ENCODE data around the gene ZNF580. TPM values are rescaled to one million over a fixed set of nuclear protein-coding genes. Genes with fewer than 3 reads are reported as not detected.

Gene ZNF580
- total and polyA plus RNA-seq, 2 of the 8 experiments (the other 6 are each of a cell fraction or from before 2014, with no cell fraction given), result 12.0 to 24.6 TPM

- no peak overlapping the region for H2AFZ ChIP-seq (ENCODE audit: low read length)
- peaks cover 3 to 10% of the 10 kb centered on the region in 2 experiments for H4K20me1 ChIP-seq (replicated peaks in 1 of 2; ENCODE audit: control insufficient read depth in 1 of 2, insufficient read depth in 2 of 2, low read length in 2 of 2)
- no peak overlapping the region for H3K4ac ChIP-seq (replicated peaks; ENCODE audit: insufficient read length, low read depth, low read length)
- H3K4me3 ChIP-seq (ENCODE audit: extremely low read depth in 1 of 4, insufficient read depth in 2 of 4, low read depth in 3 of 4, low read length in 4 of 4), result peak overlapping the region; percentile 68 to 99 (median 92); a peak in 7 of 8 replicates
- H2BK5ac ChIP-seq (ENCODE audit: low read depth, low read length), result no peak overlapping the region
- ChIA-PET CTCF (ENCODE audit: partially characterized antibody) (interaction anchor here (1.4 to 3.8 kb wide), 4 partner anchors 11 to 30 kb away, joined by 7 to 30 read pairs (median 10); partner anchors contain the start of genes CCDC106 and ZNF865), POLR2A (ENCODE audit: partially characterized antibody) (interaction anchor here (0.8 to 8.8 kb wide), 8 partner anchors 10 to 149 kb away, joined by 3 to 96 read pairs (median 4); partner anchors contain the start of genes CCDC106, ZNF581, ZNF784 and ZNF865)
- no peak overlapping the region for H4K5ac ChIP-seq (ENCODE audit: insufficient read length, low read depth, low read length)
- peak overlapping the region; percentile 85 for H4K8ac ChIP-seq (ENCODE audit: extremely low read depth, insufficient read depth, low read length)
- no peak overlapping the region for H3K18ac ChIP-seq (ENCODE audit: extremely low read depth, low read length)
- H2BK12ac ChIP-seq (ENCODE audit: low read depth, low read length), result no peak overlapping the region
- H3K23me2 ChIP-seq (ENCODE audit: low read depth, low read length), result peaks cover 14% of the 10 kb centered on the region
- no peak overlapping the region for H2AK5ac ChIP-seq (ENCODE audit: low read depth, low read length)
- no peaks in the 10 kb centered on the region for H3K27me3 ChIP-seq (replicated peaks in 1 of 4; ENCODE audit: control insufficient read depth in 3 of 4, extremely low read depth in 1 of 4, insufficient read depth in 3 of 4, low read length in 3 of 4)
- no peaks in the 10 kb centered on the region for H3K36me3 ChIP-seq (ENCODE audit: control insufficient read depth in 2 of 4, insufficient read depth in 4 of 4, low read length in 3 of 4)
- H3K4me1 ChIP-seq (replicated peaks in 1 of 4; ENCODE audit: control insufficient read depth in 3 of 4, insufficient read depth in 4 of 4, low read length in 3 of 4), result peaks cover 6 to 9% (median 7%) of the 10 kb centered on the region in 4 experiments
- no peak for TF ChIP-seq CBX8 (IDR thresholded peaks at IDR 0.05; ENCODE audit: borderline replicate concordance, low read depth, low read length)
- TF ChIP-seq POLR2AphosphoS5 (IDR thresholded peaks at IDR 0.05; ENCODE audit: low read depth, low read length), result no peak
- TF ChIP-seq CEBPB (IDR thresholded peaks at IDR 0.05; ENCODE audit: low read depth, low read length), result no peak
- TF ChIP-seq SP1 (IDR thresholded peaks at IDR 0.05; ENCODE audit: low read depth, low read length), result no peak
- no peak for TF ChIP-seq CHD2 (IDR thresholded peaks at IDR 0.05; ENCODE audit: low read length)
- H3K56ac ChIP-seq (replicated peaks; ENCODE audit: insufficient read length, low read depth, low read length), result no peak overlapping the region
- 73% methylated on average over 7 of the region's 7 CpGs; no CpG with 5 or more reads in 1 of the 2 experiments for WGBS, 2 experiments (ENCODE audit: extremely low coverage in 1 of 2, insufficient coverage in 1 of 2, insufficient read length in 1 of 2, insufficient replicate concordance in 2 of 2, low coverage in 1 of 2, low lambda C conversion rate in 2 of 2, missing lambda C conversion rate in 1 of 2)
- FAIRE-seq (no peak), DNase-seq (ENCODE audit: low read depth in 1 of 2, low spot score in 2 of 2) (no peak)
- H3K79me2 ChIP-seq (ENCODE audit: control insufficient read depth in 1 of 2, insufficient read depth in 2 of 2, low read length in 2 of 2), result peaks cover 4 to 25% of the 10 kb centered on the region in 2 experiments; a peak in 3 of 4 replicates
- no peak overlapping the region for H3K27ac ChIP-seq (ENCODE audit: low read depth, low read length)
- H3K9me3 ChIP-seq (ENCODE audit: insufficient read depth in 2 of 2, low read depth in 1 of 2, low read length in 1 of 2), result no peaks in the 10 kb centered on the region; a peak in 1 of 4 replicates
- peak overlapping the region; percentile 46; the same call in 1 of the 2 replicates for H2BK15ac ChIP-seq (ENCODE audit: low read length)
- no peak overlapping the region for H3K23ac ChIP-seq (ENCODE audit: insufficient read length)
- no peak overlapping the region for H3K14ac ChIP-seq (ENCODE audit: insufficient read length)
- H3K9ac ChIP-seq (replicated peaks in 1 of 4; ENCODE audit: extremely low read depth in 1 of 4, low read depth in 3 of 4, low read length in 3 of 4), result peak overlapping the region in 3 of 4 experiments; percentile 12 to 88 (median 84); a peak in 5 of 7 replicates
- H3K79me1 ChIP-seq (ENCODE audit: low read depth, low read length), result peaks cover 13% of the 10 kb centered on the region
- H2BK120ac ChIP-seq (replicated peaks; ENCODE audit: low read depth, low read length), result no peak overlapping the region
- no peak overlapping the region for H4K91ac ChIP-seq (replicated peaks; ENCODE audit: insufficient read length, low read length)
- peak overlapping the region; percentile 78 to 91 for H3K4me2 ChIP-seq (ENCODE audit: insufficient read depth in 1 of 2, low read depth in 2 of 2, low read length in 2 of 2)
- H2BK20ac ChIP-seq (ENCODE audit: low read length), result no peak overlapping the region
These were observed 4.9 kb upstream of the ZNF580 start for GRCh38 chr19:55635856-55636440.

All from H1 (cell line).